Measurements from ENCODE around the gene C11orf24. TPM values are rescaled to one million over a fixed set of nuclear protein-coding genes. Genes with fewer than 3 reads are reported as not detected.

The C11orf24 gene
- total and polyA plus RNA-seq, 10 of the 15 experiments (the other 5 are each of a cell fraction or from before 2014, with no cell fraction given): 4.3 to 104 (median 41.4) TPM

DNA sequence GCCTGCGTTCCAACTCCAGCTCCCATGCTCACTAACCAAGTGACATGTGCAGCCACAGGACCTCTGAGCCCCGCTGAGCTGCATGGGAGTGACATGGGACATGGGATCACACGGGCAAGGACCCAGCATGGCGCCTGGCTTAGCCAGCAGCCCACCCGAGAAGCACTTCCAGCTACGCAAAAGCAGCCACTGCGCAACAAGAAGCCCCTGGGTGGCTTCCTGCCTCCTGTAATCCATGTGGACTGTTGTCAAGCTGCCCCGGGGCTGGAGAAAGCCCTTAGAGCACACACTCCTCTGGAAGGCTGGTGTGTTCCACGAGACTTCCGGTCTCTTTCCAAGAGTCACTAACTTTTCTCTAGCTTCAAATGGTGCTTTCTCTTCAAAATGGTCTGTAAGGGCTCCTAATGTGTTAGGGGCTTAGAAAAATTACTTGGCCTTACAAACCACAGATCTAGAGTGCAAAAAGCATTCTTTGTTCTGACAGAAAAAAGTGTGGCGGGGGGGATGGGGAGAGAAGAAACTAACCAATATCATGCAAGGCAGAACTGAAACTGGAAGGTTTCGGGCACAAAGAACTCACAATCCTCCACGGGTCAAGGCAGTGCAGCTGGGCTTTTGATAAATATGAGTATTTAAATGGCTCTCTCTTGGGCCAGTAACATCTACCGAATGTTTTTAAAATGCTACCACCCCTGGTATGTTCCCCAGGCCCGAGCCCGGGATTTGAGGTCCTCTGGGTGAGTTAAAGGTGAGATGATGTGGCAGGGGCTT lies 5.5 kb downstream of the C11orf24 start:
- Histone ChIP-seq H3K9ac (ENCODE audit: control insufficient read depth, insufficient read depth, low read length) (peak overlapping the region; percentile 61), H3K4me1 (ENCODE audit: control insufficient read depth, insufficient read depth, low read length) (peaks cover 39% of the 10 kb centered on the region), H3K4me2 (ENCODE audit: control insufficient read depth, insufficient read depth) (peak overlapping the region; percentile 88), H3K79me2 (ENCODE audit: control insufficient read depth, insufficient read depth, low read length) (peaks cover 52% of the 10 kb centered on the region), H3K27me3 (replicated peaks in 1 of 2; ENCODE audit: control insufficient read depth in 2 of 2, insufficient read depth in 2 of 2, low read length in 1 of 2) (no peaks in the 10 kb centered on the region), H3K36me3 (ENCODE audit: control insufficient read depth in 2 of 2, insufficient read depth in 2 of 2, low read length in 1 of 2) (peaks cover 16 to 30% of the 10 kb centered on the region in 2 experiments; a peak in 3 of 4 replicates), H4K20me1 (ENCODE audit: control insufficient read depth, insufficient read depth) (no peaks in the 10 kb centered on the region), H3K9me3 (replicated peaks; ENCODE audit: control insufficient read depth, insufficient read depth, low read length) (no peaks in the 10 kb centered on the region), H3K27ac (ENCODE audit: control insufficient read depth, insufficient read depth) (peak overlapping the region; percentile 93), H3K4me3 (peak overlapping the region; percentile 60), H2AFZ (ENCODE audit: control insufficient read depth, low read depth, low read length) (no peak overlapping the region)
- peak; percentile 86 for ATAC-seq
- in situ Hi-C loops (cut with MboI): no loop called here
- ChIA-PET CTCF (interaction anchor here (1.0 to 14.0 kb wide), 10 partner anchors 9 to 915 kb away, joined by 3 to 365 read pairs (median 4); no protein-coding TSS in a partner anchor), SMC1A (ENCODE audit: uncharacterized antibody, unreplicated experiment) (interaction anchor here (0.9 to 9.9 kb wide), 9 partner anchors 9 to 104 kb away, joined by 3 to 102 read pairs (median 6); no protein-coding TSS in a partner anchor), POLR2A (interaction anchor here (0.7 to 2.1 kb wide), 12 partner anchors 9 to 1201 kb away, joined by 3 to 13 read pairs (median 5); no protein-coding TSS in a partner anchor), RAD21 (ENCODE audit: unreplicated experiment) (interaction anchor here (0.7 to 3.8 kb wide), 8 partner anchors 8 to 647 kb away, joined by 3 to 24 read pairs (median 4); no protein-coding TSS in a partner anchor)
- intact Hi-C loops (cut with micrococcal nuclease; ENCODE audit: unreplicated experiment): loop anchor here (5.0 kb wide), 1 partner anchor 196 kb away; the partner anchor contains the start of gene PPP6R3
- BruUV-seq (replicated peaks): no TSS peak
- FAIRE-seq: peak; percentile 97
- WGBS (ENCODE audit: insufficient coverage, insufficient replicate concordance, low lambda C conversion rate, missing lambda C conversion rate): 43% methylated on average over 16 of the region's 16 CpGs
- DNase-seq (ENCODE audit: low read depth, low spot score): peak; percentile 81
- TF ChIP-seq DPF2 (IDR thresholded peaks at IDR 0.05) (peak; percentile 93), TCF3 (IDR thresholded peaks at IDR 0.05; ENCODE audit: borderline replicate concordance, insufficient read depth, low read depth, low read length) (no peak), ZNF622 (IDR thresholded peaks at IDR 0.05) (no peak), FOXK2 (IDR thresholded peaks at IDR 0.05) (peak; percentile 18; the same call in 1 of the 2 replicates), CBX3 (IDR thresholded peaks at IDR 0.05; ENCODE audit: borderline replicate concordance, low read depth) (no peak), BCL11A (IDR thresholded peaks at IDR 0.05; ENCODE audit: low read depth, low read length) (no peak), SRF (IDR thresholded peaks at IDR 0.05; ENCODE audit: low read depth in 2 of 2, low read length in 2 of 2) (no peak), MEF2B (IDR thresholded peaks at IDR 0.05; ENCODE audit: partially characterized antibody, poor library complexity, severe bottlenecking) (peak; percentile 62), ZZZ3 (IDR thresholded peaks at IDR 0.05; ENCODE audit: control insufficient read depth, insufficient read length, low read depth) (no peak)
- TF ChIP-seq, protein P1, sequence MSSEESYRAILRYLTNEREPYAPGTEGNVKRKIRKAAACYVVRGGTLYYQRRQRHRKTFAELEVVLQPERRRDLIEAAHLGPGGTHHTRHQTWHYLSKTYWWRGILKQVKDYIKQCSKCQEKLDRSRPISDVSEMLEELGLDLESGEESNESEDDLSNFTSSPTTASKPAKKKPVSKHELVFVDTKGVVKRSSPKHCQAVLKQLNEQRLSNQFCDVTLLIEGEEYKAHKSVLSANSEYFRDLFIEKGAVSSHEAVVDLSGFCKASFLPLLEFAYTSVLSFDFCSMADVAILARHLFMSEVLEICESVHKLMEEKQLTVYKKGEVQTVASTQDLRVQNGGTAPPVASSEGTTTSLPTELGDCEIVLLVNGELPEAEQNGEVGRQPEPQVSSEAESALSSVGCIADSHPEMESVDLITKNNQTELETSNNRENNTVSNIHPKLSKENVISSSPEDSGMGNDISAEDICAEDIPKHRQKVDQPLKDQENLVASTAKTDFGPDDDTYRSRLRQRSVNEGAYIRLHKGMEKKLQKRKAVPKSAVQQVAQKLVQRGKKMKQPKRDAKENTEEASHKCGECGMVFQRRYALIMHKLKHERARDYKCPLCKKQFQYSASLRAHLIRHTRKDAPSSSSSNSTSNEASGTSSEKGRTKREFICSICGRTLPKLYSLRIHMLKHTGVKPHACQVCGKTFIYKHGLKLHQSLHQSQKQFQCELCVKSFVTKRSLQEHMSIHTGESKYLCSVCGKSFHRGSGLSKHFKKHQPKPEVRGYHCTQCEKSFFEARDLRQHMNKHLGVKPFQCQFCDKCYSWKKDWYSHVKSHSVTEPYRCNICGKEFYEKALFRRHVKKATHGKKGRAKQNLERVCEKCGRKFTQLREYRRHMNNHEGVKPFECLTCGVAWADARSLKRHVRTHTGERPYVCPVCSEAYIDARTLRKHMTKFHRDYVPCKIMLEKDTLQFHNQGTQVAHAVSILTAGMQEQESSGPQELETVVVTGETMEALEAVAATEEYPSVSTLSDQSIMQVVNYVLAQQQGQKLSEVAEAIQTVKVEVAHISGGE (CRISPR knock-in tag; IDR thresholded peaks at IDR 0.05): no peak
- TF ChIP-seq, protein P2, sequence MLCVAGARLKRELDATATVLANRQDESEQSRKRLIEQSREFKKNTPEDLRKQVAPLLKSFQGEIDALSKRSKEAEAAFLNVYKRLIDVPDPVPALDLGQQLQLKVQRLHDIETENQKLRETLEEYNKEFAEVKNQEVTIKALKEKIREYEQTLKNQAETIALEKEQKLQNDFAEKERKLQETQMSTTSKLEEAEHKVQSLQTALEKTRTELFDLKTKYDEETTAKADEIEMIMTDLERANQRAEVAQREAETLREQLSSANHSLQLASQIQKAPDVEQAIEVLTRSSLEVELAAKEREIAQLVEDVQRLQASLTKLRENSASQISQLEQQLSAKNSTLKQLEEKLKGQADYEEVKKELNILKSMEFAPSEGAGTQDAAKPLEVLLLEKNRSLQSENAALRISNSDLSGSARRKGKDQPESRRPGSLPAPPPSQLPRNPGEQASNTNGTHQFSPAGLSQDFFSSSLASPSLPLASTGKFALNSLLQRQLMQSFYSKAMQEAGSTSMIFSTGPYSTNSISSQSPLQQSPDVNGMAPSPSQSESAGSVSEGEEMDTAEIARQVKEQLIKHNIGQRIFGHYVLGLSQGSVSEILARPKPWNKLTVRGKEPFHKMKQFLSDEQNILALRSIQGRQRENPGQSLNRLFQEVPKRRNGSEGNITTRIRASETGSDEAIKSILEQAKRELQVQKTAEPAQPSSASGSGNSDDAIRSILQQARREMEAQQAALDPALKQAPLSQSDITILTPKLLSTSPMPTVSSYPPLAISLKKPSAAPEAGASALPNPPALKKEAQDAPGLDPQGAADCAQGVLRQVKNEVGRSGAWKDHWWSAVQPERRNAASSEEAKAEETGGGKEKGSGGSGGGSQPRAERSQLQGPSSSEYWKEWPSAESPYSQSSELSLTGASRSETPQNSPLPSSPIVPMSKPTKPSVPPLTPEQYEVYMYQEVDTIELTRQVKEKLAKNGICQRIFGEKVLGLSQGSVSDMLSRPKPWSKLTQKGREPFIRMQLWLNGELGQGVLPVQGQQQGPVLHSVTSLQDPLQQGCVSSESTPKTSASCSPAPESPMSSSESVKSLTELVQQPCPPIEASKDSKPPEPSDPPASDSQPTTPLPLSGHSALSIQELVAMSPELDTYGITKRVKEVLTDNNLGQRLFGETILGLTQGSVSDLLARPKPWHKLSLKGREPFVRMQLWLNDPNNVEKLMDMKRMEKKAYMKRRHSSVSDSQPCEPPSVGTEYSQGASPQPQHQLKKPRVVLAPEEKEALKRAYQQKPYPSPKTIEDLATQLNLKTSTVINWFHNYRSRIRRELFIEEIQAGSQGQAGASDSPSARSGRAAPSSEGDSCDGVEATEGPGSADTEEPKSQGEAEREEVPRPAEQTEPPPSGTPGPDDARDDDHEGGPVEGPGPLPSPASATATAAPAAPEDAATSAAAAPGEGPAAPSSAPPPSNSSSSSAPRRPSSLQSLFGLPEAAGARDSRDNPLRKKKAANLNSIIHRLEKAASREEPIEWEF (IDR thresholded peaks at IDR 0.05; ENCODE audit: insufficient replicate concordance, low read depth, low read length): peak; percentile 39
- TF ChIP-seq, protein P3, sequence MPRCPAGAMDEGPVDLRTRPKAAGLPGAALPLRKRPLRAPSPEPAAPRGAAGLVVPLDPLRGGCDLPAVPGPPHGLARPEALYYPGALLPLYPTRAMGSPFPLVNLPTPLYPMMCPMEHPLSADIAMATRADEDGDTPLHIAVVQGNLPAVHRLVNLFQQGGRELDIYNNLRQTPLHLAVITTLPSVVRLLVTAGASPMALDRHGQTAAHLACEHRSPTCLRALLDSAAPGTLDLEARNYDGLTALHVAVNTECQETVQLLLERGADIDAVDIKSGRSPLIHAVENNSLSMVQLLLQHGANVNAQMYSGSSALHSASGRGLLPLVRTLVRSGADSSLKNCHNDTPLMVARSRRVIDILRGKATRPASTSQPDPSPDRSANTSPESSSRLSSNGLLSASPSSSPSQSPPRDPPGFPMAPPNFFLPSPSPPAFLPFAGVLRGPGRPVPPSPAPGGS (IDR thresholded peaks at IDR 0.05; ENCODE audit: borderline replicate concordance, insufficient read depth, low read depth, low read length, poor library complexity, severe bottlenecking): no peak
